Right atrium auricular region (tissue), 2 donors: ENCODE data around the gene SOX13. TPM values are rescaled to one million over a fixed set of nuclear protein-coding genes. Genes with fewer than 3 reads are reported as not detected.

ENCODE experiments used
- DNase-seq: peaks from one replicate; pipeline ENCODE4 v3.0.0-alpha.2; 2019; ENCODE audit warnings: low spot score
- H3K27ac ChIP-seq, 2 donors: fragments of 200-600 bp; sonication (generic); 1 replicate in 1 of 2; 2 replicates in 1 of 2; pipeline ENCODE4 v1.5.1; 2016 to 2019
- H3K27me3 ChIP-seq, 2 donors: fragments of 200-600 bp; sonication (generic); one replicate each; pipeline versions ENCODE4 v1.5.1 to v1.6.0; 2017 to 2019
- H3K36me3 ChIP-seq: fragments of 200-600 bp; sonication (generic); one replicate; pipeline ENCODE4 v1.5.1; 2016
- H3K4me1 ChIP-seq, 2 donors: fragments of 200-600 bp; sonication (generic); one replicate each; pipeline versions ENCODE4 v1.5.1 to v1.6.0; 2017 to 2019
- H3K4me3 ChIP-seq, 2 donors: fragments of 200-600 bp; sonication (generic); 1 replicate in 1 of 2; 2 replicates in 1 of 2; pipeline ENCODE4 v1.5.1; 2017 to 2019; ENCODE audit warnings: mild to moderate bottlenecking in 1 of 2, moderate library complexity in 1 of 2
- H3K9me3 ChIP-seq, 2 donors: fragments of 200-600 bp; sonication (generic); one replicate each; pipeline ENCODE4 v1.5.1; 2019
- CTCF ChIP-seq, 2 donors: fragments of 200-600 bp; sonication (generic); IDR thresholded peaks; one replicate each; pipeline ENCODE4 v1.5.1; 2019; ENCODE audit warnings: antibody characterized with exemption in 2 of 2
- total RNA-seq, 2 donors: library from RNA; depleted of rRNA; stranded (reverse); fragments of >200 nt; gene quantifications; one replicate each; pipeline ENCODE4 v1.1.0, GENCODE V29; 2016

The SOX13 gene
- total RNA-seq, 2 donors from 2014 or later, result 7.9 to 8.6 TPM

- H3K4me1 ChIP-seq, result peaks cover 0 to 78% of the 10 kb centered on the region in 2 donors
- peak overlapping the region; percentile 47 to 65 for H3K27ac ChIP-seq
- H3K4me3 ChIP-seq, result no peak overlapping the region
- no peaks in the 10 kb centered on the region for H3K36me3 ChIP-seq
- no peak for DNase-seq
- H3K27me3 ChIP-seq, result no peaks in the 10 kb centered on the region
- TF ChIP-seq CTCF (IDR thresholded peaks at IDR 0.05), result no peak
- no peaks in the 10 kb centered on the region for H3K9me3 ChIP-seq
These were observed 6.7 kb downstream of the SOX13 start for GRCh38 chr1:204079608-204079999.

- no peak for DNase-seq
- peak overlapping the region; percentile 47 to 65 for H3K27ac ChIP-seq
- H3K4me1 ChIP-seq, result peaks cover 0 to 75% of the 10 kb centered on the region in 2 donors
- H3K4me3 ChIP-seq, result no peak overlapping the region
- H3K9me3 ChIP-seq, result no peaks in the 10 kb centered on the region
- H3K27me3 ChIP-seq, result no peaks in the 10 kb centered on the region
- no peaks in the 10 kb centered on the region for H3K36me3 ChIP-seq
- no peak for TF ChIP-seq CTCF (IDR thresholded peaks at IDR 0.05)
These were observed 7.4 kb downstream of the SOX13 start for GRCh38 chr1:204080163-204080903.

- H3K27ac ChIP-seq, result peak overlapping the region in 1 of 2 donors; percentile 65
- no peak for TF ChIP-seq CTCF (IDR thresholded peaks at IDR 0.05)
- no peaks in the 10 kb centered on the region for H3K9me3 ChIP-seq
- H3K27me3 ChIP-seq, result no peaks in the 10 kb centered on the region
- no peak for DNase-seq
- peaks cover 0 to 66% of the 10 kb centered on the region in 2 donors for H3K4me1 ChIP-seq
- H3K36me3 ChIP-seq, result no peaks in the 10 kb centered on the region
- no peak overlapping the region for H3K4me3 ChIP-seq
These were observed 8.4 kb downstream of the SOX13 start for GRCh38 chr1:204081164-204081790.

- H3K9me3 ChIP-seq, result no peaks in the 10 kb centered on the region
- no peak for TF ChIP-seq CTCF (IDR thresholded peaks at IDR 0.05)
- no peak for DNase-seq
- H3K4me1 ChIP-seq, result peaks cover 0 to 68% of the 10 kb centered on the region in 2 donors
- H3K27ac ChIP-seq, result peak overlapping the region in 1 of 2 donors; percentile 65
- no peaks in the 10 kb centered on the region for H3K36me3 ChIP-seq
- no peaks in the 10 kb centered on the region for H3K27me3 ChIP-seq
- no peak overlapping the region for H3K4me3 ChIP-seq
These were observed 9.0 kb downstream of the SOX13 start for GRCh38 chr1:204081791-204082513.

GRCh38 chr1:204083491-204083890 is 10.6 kb downstream of the SOX13 start:
- H3K4me1 ChIP-seq, result peaks cover 0 to 78% of the 10 kb centered on the region in 2 donors
- no peak for DNase-seq
- no peak overlapping the region for H3K4me3 ChIP-seq
- H3K36me3 ChIP-seq, result no peaks in the 10 kb centered on the region
- H3K27ac ChIP-seq, result peak overlapping the region; percentile 25 to 26
- TF ChIP-seq CTCF (IDR thresholded peaks at IDR 0.05), result no peak
- no peaks in the 10 kb centered on the region for H3K27me3 ChIP-seq
- no peaks in the 10 kb centered on the region for H3K9me3 ChIP-seq
